Measurements from ENCODE around the gene L3MBTL4.
"Not testable (repeated sequence)": the region's sequence is repeated elsewhere in the genome, so short reads cannot be mapped to it uniquely, and the experiment has no call there.

The L3MBTL4 gene

DNA sequence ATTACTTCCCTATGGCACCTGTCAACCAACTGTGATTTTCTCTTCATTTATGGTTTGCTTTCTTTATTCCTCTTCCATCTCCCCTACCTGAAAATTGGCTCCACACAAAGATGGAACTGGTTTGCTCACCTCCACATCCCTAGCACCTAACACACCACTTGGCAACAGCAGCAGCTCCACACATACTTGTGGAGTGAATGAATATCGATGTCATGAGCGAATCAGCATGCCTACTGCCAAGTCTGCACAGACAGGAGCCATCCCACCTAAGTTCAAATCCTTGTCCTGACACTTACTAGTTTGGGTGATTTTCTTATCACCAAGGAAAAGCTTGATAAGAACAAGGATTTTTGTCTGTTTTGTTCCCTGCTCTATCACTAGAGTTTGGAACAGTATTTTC lies 328.0 kb downstream of the L3MBTL4 start:
- no peak overlapping the region for H3K18ac ChIP-seq (ENCODE audit: low read length)
- no peak overlapping the region for H3K4me2 ChIP-seq (ENCODE audit: low read length)
- WGBS (ENCODE audit: extremely low coverage, insufficient coverage, low lambda C conversion rate): no CpG with 5 or more reads among the region's 2 CpGs

DNA sequence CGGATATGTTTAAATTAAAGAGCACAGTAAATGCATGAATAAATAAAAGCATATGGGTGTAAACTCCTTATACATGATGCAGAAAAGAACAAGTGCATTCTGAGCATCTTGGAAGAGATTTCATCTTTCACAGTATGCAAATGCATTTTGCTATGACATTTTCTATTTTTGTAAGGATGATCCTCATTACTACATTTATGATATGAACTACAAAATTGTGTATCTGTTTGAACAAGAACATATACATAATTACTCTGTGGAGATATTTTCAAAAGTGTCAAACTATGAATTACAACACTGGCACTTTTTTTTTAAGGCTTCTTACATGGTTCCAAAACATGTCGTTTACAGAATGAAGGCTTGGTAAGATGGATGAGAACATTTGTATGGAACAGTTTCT lies 335.3 kb downstream of the L3MBTL4 start:
- H2BK5ac ChIP-seq (ENCODE audit: low read length): no peak overlapping the region
- no peak overlapping the region for H3K23ac ChIP-seq (ENCODE audit: low read length)
- no CpG with 5 or more reads among the region's 2 CpGs for WGBS (ENCODE audit: extremely low coverage, insufficient coverage, low lambda C conversion rate)
- H3K79me1 ChIP-seq (ENCODE audit: low read length): no peaks in the 10 kb centered on the region
- no peak overlapping the region for H3K27ac ChIP-seq (ENCODE audit: low read depth, low read length)
- H2BK120ac ChIP-seq (ENCODE audit: low read depth, low read length): no peak overlapping the region
- H4K8ac ChIP-seq (ENCODE audit: low read depth, low read length): no peak overlapping the region
- H2AK5ac ChIP-seq (ENCODE audit: low read length): no peak overlapping the region
- no peak overlapping the region for H3K4ac ChIP-seq (ENCODE audit: low read depth, low read length)
- no peak for DNase-seq
- no peak overlapping the region for H3K18ac ChIP-seq (ENCODE audit: low read length)
- H3K4me3 ChIP-seq (ENCODE audit: low read length): no peak overlapping the region
- no peak overlapping the region for H3K4me2 ChIP-seq (ENCODE audit: low read length)
- no peak overlapping the region for H4K5ac ChIP-seq (ENCODE audit: low read length)
- H3K56ac ChIP-seq (ENCODE audit: low read length): no peak overlapping the region
- H3K79me2 ChIP-seq (ENCODE audit: control insufficient read depth, insufficient read depth, low read length): no peaks in the 10 kb centered on the region
- no peak overlapping the region for H2BK15ac ChIP-seq (replicated peaks; ENCODE audit: low read depth)
- H3K27me3 ChIP-seq (ENCODE audit: insufficient read depth, low read length, poor library complexity): no peaks in the 10 kb centered on the region
- no peaks in the 10 kb centered on the region for H3K4me1 ChIP-seq (ENCODE audit: control insufficient read depth, low read depth, low read length)
- H3K9ac ChIP-seq (ENCODE audit: low read length): no peak overlapping the region
- no peaks in the 10 kb centered on the region for H3K36me3 ChIP-seq (ENCODE audit: control insufficient read depth, insufficient read depth, low read length)

More for the DNA sequence above, 328.0 kb downstream of the L3MBTL4 start:
- Histone ChIP-seq H4K5ac (ENCODE audit: low read length) (no peak overlapping the region), H3K4ac (ENCODE audit: low read depth, low read length) (no peak overlapping the region), H3K36me3 (ENCODE audit: control insufficient read depth, insufficient read depth, low read length) (no peaks in the 10 kb centered on the region), H3K79me2 (ENCODE audit: control insufficient read depth, insufficient read depth, low read length) (no peaks in the 10 kb centered on the region), H4K8ac (ENCODE audit: low read depth, low read length) (no peak overlapping the region), H2BK5ac (ENCODE audit: low read length) (no peak overlapping the region), H3K23ac (ENCODE audit: low read length) (no peak overlapping the region), H2BK15ac (replicated peaks; ENCODE audit: low read depth) (no peak overlapping the region), H3K4me3 (ENCODE audit: low read length) (no peak overlapping the region), H3K4me1 (ENCODE audit: control insufficient read depth, low read depth, low read length) (no peaks in the 10 kb centered on the region), H3K79me1 (ENCODE audit: low read length) (no peaks in the 10 kb centered on the region), H3K56ac (ENCODE audit: low read length) (no peak overlapping the region), H2AK5ac (ENCODE audit: low read length) (no peak overlapping the region), H2BK120ac (ENCODE audit: low read depth, low read length) (no peak overlapping the region), H3K27ac (ENCODE audit: low read depth, low read length) (no peak overlapping the region), H3K27me3 (ENCODE audit: insufficient read depth, low read length, poor library complexity) (no peaks in the 10 kb centered on the region), H3K9ac (ENCODE audit: low read length) (no peak overlapping the region)
- no peak for DNase-seq

- no peaks in the 10 kb centered on the region for H3K4me1 ChIP-seq (ENCODE audit: control insufficient read depth, low read depth, low read length)
- DNase-seq: no peak
- H3K56ac ChIP-seq (ENCODE audit: low read length): no peak overlapping the region
- no peak overlapping the region for H2BK15ac ChIP-seq (replicated peaks; ENCODE audit: low read depth)
- H3K23ac ChIP-seq (ENCODE audit: low read length): no peak overlapping the region
- no peaks in the 10 kb centered on the region for H3K36me3 ChIP-seq (ENCODE audit: control insufficient read depth, insufficient read depth, low read length)
- no peak overlapping the region for H2BK5ac ChIP-seq (ENCODE audit: low read length)
- WGBS (ENCODE audit: extremely low coverage, insufficient coverage, low lambda C conversion rate): no CpG with 5 or more reads among the region's 9 CpGs
- H3K27me3 ChIP-seq (ENCODE audit: insufficient read depth, low read length, poor library complexity): no peaks in the 10 kb centered on the region
- no peaks in the 10 kb centered on the region for H3K79me1 ChIP-seq (ENCODE audit: low read length)
- no peak overlapping the region for H3K18ac ChIP-seq (ENCODE audit: low read length)
- no peak overlapping the region for H3K4ac ChIP-seq (ENCODE audit: low read depth, low read length)
- H2BK120ac ChIP-seq (ENCODE audit: low read depth, low read length): no peak overlapping the region
- H3K4me2 ChIP-seq (ENCODE audit: low read length): no peak overlapping the region
- H2AK5ac ChIP-seq (ENCODE audit: low read length): no peak overlapping the region
- no peak overlapping the region for H3K27ac ChIP-seq (ENCODE audit: low read depth, low read length)
- H4K8ac ChIP-seq (ENCODE audit: low read depth, low read length): no peak overlapping the region
- no peak overlapping the region for H3K9ac ChIP-seq (ENCODE audit: low read length)
- H3K79me2 ChIP-seq (ENCODE audit: control insufficient read depth, insufficient read depth, low read length): no peaks in the 10 kb centered on the region
- no peak overlapping the region for H4K5ac ChIP-seq (ENCODE audit: low read length)
- no peak overlapping the region for H3K4me3 ChIP-seq (ENCODE audit: low read length)
These were observed 335.8 kb downstream of the L3MBTL4 start for GRCh38 chr18:6078877-6079276.

- H2BK120ac ChIP-seq (ENCODE audit: low read depth, low read length); H4K8ac ChIP-seq (ENCODE audit: low read depth, low read length); H3K9ac ChIP-seq (ENCODE audit: low read length); H3K4me3 ChIP-seq (ENCODE audit: low read length); H3K79me2 ChIP-seq (ENCODE audit: control insufficient read depth, insufficient read depth, low read length); H3K27ac ChIP-seq (ENCODE audit: low read depth, low read length); H2BK5ac ChIP-seq (ENCODE audit: low read length); H3K4me2 ChIP-seq (ENCODE audit: low read length); H3K79me1 ChIP-seq (ENCODE audit: low read length); H2BK15ac ChIP-seq (replicated peaks; ENCODE audit: low read depth); H3K4ac ChIP-seq (ENCODE audit: low read depth, low read length); DNase-seq; H3K18ac ChIP-seq (ENCODE audit: low read length); H3K23ac ChIP-seq (ENCODE audit: low read length); H3K36me3 ChIP-seq (ENCODE audit: control insufficient read depth, insufficient read depth, low read length); H3K4me1 ChIP-seq (ENCODE audit: control insufficient read depth, low read depth, low read length); H2AK5ac ChIP-seq (ENCODE audit: low read length); H3K27me3 ChIP-seq (ENCODE audit: insufficient read depth, low read length, poor library complexity); H3K56ac ChIP-seq (ENCODE audit: low read length); H4K5ac ChIP-seq (ENCODE audit: low read length): not testable (repeated sequence)
- WGBS (ENCODE audit: extremely low coverage, insufficient coverage, low lambda C conversion rate): no CpG with 5 or more reads among the region's 11 CpGs
These were observed 342.3 kb downstream of the L3MBTL4 start for GRCh38 chr18:6072423-6072822.

DNA sequence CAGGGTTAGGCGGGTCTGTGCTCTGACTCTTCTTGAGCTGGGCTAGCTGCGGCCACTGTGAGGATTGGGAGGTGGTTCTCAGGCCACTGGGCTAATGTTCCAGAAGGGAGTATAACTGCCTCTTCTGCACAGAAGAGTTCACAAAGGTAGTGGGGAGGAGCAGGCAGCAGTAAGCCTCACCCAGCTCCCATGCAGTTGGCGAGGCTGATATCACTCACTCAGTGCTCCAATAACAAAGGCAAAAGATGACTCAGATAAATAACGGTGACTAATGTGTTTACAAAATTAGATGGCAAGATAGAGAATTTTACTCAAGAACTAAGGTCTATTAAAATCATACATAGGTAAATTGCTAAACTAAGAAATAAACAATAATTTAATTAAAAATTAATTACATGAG lies 345.2 kb downstream of the L3MBTL4 start:
- no peak for DNase-seq
- no peak overlapping the region for H2AK5ac ChIP-seq (ENCODE audit: low read length)
- no peak overlapping the region for H2BK15ac ChIP-seq (replicated peaks; ENCODE audit: low read depth)
- no peaks in the 10 kb centered on the region for H3K79me2 ChIP-seq (ENCODE audit: control insufficient read depth, insufficient read depth, low read length)
- no peak overlapping the region for H4K8ac ChIP-seq (ENCODE audit: low read depth, low read length)
- H3K27me3 ChIP-seq (ENCODE audit: insufficient read depth, low read length, poor library complexity): no peaks in the 10 kb centered on the region
- no peaks in the 10 kb centered on the region for H3K4me1 ChIP-seq (ENCODE audit: control insufficient read depth, low read depth, low read length)
- no peak overlapping the region for H2BK120ac ChIP-seq (ENCODE audit: low read depth, low read length)
- no peak overlapping the region for H2BK5ac ChIP-seq (ENCODE audit: low read length)
- no peak overlapping the region for H3K18ac ChIP-seq (ENCODE audit: low read length)
- no peak overlapping the region for H3K23ac ChIP-seq (ENCODE audit: low read length)
- no peak overlapping the region for H3K4ac ChIP-seq (ENCODE audit: low read depth, low read length)
- H3K9ac ChIP-seq (ENCODE audit: low read length): no peak overlapping the region
- H3K56ac ChIP-seq (ENCODE audit: low read length): no peak overlapping the region
- no peak overlapping the region for H3K27ac ChIP-seq (ENCODE audit: low read depth, low read length)
- no peak overlapping the region for H4K5ac ChIP-seq (ENCODE audit: low read length)
- H3K4me2 ChIP-seq (ENCODE audit: low read length): no peak overlapping the region
- H3K36me3 ChIP-seq (ENCODE audit: control insufficient read depth, insufficient read depth, low read length): no peaks in the 10 kb centered on the region
- H3K4me3 ChIP-seq (ENCODE audit: low read length): no peak overlapping the region
- no peaks in the 10 kb centered on the region for H3K79me1 ChIP-seq (ENCODE audit: low read length)
- WGBS (ENCODE audit: extremely low coverage, insufficient coverage, low lambda C conversion rate): no CpG with 5 or more reads among the region's 4 CpGs

GRCh38 chr18:6069103-6069502 lies 345.6 kb downstream of the L3MBTL4 start:
- no peak overlapping the region for H3K56ac ChIP-seq (ENCODE audit: low read length)
- H3K23ac ChIP-seq (ENCODE audit: low read length): no peak overlapping the region
- H3K18ac ChIP-seq (ENCODE audit: low read length): no peak overlapping the region
- no peaks in the 10 kb centered on the region for H3K79me1 ChIP-seq (ENCODE audit: low read length)
- no CpG with 5 or more reads among the region's 3 CpGs for whole genome bisulfite sequencing (ENCODE audit: extremely low coverage, insufficient coverage, low lambda C conversion rate)
- no peak overlapping the region for H4K8ac ChIP-seq (ENCODE audit: low read depth, low read length)
- H3K27ac ChIP-seq (ENCODE audit: low read depth, low read length): no peak overlapping the region
- H2BK120ac ChIP-seq (ENCODE audit: low read depth, low read length): no peak overlapping the region
- H3K4me2 ChIP-seq (ENCODE audit: low read length): no peak overlapping the region
- H2AK5ac ChIP-seq (ENCODE audit: low read length): no peak overlapping the region
- no peak overlapping the region for H4K5ac ChIP-seq (ENCODE audit: low read length)
- H3K27me3 ChIP-seq (ENCODE audit: insufficient read depth, low read length, poor library complexity): no peaks in the 10 kb centered on the region
- no peaks in the 10 kb centered on the region for H3K79me2 ChIP-seq (ENCODE audit: control insufficient read depth, insufficient read depth, low read length)
- H2BK15ac ChIP-seq (replicated peaks; ENCODE audit: low read depth): no peak overlapping the region
- H2BK5ac ChIP-seq (ENCODE audit: low read length): no peak overlapping the region
- H3K4me1 ChIP-seq (ENCODE audit: control insufficient read depth, low read depth, low read length): no peaks in the 10 kb centered on the region
- no peak overlapping the region for H3K4me3 ChIP-seq (ENCODE audit: low read length)
- no peak overlapping the region for H3K4ac ChIP-seq (ENCODE audit: low read depth, low read length)
- H3K36me3 ChIP-seq (ENCODE audit: control insufficient read depth, insufficient read depth, low read length): no peaks in the 10 kb centered on the region
- no peak overlapping the region for H3K9ac ChIP-seq (ENCODE audit: low read length)
- DNase-seq: no peak

Data from mesendoderm (in vitro differentiated cells).